CD4-positive, alpha-beta T cell treated with Interleukin-15 for 1 hour (primary cell): Measurements from ENCODE around the gene RNU1-3.
"Not testable (repeated sequence)": the region's sequence is repeated elsewhere in the genome, so short reads cannot be mapped to it uniquely, and the experiment has no call there.

ENCODE experiments used
- DNase-seq: peaks from one replicate; pipeline ENCODE4 v3.0.0-alpha.2; 2020

The RNU1-3 gene

GRCh38 chr1:16651560-16651959, 15.2 kb downstream of the RNU1-3 start:
- DNase-seq, result not testable (repeated sequence)

DNA sequence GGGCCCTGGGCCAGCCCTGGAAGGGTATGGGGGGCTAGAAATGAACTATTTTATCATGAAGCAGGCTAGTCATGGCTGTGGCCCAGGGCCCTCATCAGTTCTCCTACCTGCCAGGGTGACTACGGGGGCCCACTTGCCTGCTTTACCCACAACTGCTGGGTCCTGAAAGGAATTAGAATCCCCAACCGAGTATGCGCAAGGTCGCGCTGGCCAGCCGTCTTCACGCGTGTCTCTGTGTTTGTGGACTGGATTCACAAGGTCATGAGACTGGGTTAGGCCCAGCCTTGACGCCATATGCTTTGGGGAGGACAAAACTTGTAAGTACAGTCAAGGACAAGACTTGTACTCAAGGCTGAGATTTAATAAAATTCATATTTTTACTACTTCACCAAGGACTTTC, 16.8 kb downstream of the RNU1-3 start:
- not testable (repeated sequence) for DNase-seq

DNA sequence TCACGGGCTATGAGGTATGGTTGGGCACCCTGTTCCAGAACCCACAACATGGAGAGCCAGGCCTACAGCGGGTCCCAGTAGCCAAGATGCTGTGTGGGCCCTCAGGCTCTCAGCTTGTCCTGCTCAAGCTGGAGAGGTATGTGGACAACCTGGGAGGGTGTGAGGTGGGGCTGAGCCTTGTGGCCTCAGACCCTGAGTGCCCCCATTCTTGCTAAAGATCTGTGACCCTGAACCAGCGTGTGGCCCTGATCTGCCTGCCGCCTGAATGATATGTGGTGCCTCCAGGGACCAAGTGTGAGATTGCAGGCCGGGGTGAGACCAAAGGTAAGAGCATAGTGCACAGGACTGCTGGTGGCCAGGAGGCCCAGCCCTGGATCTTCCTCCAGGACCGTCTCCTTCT, 17.4 kb downstream of the RNU1-3 start:
- DNase-seq, result not testable (repeated sequence)

- DNase-seq, result not testable (repeated sequence)
These were observed 18.0 kb downstream of the RNU1-3 start for GRCh38 chr1:16648756-16649155.

- DNase-seq, result not testable (repeated sequence)
These were observed 18.5 kb downstream of the RNU1-3 start for GRCh38 chr1:16648250-16648649.

- peak; percentile 19 for DNase-seq
These were observed 19.3 kb downstream of the RNU1-3 start for GRCh38 chr1:16647179-16648176.

GRCh38 chr1:16646716-16647115, 20.0 kb downstream of the RNU1-3 start:
- not testable (repeated sequence) for DNase-seq

DNA sequence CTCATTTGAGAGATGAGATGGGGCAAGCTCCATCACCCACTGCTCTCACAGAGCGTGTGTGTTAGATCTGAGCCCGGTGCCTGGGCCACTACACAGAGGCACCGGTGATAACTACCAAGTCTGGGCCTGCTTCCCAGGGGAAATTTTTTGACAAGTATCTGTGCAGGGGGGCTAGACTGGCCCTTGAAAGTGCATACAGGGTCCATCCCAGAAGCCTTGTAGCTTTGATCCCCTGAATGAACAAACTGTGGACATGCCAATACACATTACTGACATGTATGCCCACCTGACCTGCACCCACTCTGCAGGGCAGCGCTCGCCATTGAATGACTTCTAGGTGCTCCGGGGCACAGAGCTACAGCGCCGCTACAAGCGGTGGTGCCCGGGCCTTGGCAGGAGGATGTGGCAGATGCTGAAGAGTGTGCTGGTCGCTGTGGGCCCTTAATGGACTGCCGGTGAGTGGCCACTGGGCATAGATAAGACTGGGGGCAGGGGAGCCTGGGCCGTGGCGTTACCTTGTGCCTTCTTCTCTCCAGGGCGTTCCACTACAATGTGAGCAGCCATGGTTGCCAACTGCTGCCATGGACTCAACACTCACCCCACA, 20.6 kb downstream of the RNU1-3 start:
- peak; percentile 9 for DNase-seq

GRCh38 chr1:16645271-16646060, 21.3 kb downstream of the RNU1-3 start:
- peak; percentile 17 for DNase-seq

DNA sequence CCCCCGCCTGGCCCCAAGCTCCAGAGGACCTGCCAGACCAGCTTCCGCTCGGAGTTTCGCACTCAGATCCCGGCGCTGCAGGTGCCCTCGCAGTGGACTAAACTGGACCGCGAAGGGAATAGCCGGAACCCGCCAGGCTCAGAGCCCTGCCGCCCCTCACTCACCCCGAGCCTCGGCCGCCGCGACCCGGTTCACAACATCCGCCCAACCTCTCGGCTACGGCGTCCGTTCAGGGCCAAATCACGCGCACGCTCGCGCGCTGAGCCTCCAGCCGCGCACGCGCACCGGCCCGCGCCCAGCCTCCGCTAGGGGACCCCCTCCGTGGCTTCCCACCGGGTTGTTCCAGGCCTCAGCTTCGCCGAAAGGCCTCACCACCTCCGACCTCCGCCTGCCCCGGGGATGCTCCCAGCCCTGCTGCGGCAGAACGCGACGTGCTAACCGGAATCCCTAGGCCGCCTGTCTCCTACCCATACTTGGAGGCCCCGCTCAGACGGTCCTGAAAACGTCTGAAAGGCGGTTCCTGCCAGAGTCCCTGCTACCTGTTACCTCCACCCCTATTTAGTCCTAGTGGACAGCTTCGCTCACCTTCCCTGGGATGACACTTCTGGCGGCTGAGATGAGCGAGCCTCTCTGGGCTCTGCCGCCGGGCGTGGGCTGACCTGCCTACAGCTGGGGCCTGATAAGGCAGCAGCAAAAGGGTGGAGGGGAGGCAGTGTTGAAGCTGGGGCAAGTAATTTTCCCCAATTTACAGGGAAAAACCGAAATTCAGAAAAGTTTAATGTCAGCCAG, 22.1 kb downstream of the RNU1-3 start:
- DNase-seq, result peak; percentile 92

- no peak for DNase-seq
These were observed 22.6 kb downstream of the RNU1-3 start for GRCh38 chr1:16644193-16644481.

DNA sequence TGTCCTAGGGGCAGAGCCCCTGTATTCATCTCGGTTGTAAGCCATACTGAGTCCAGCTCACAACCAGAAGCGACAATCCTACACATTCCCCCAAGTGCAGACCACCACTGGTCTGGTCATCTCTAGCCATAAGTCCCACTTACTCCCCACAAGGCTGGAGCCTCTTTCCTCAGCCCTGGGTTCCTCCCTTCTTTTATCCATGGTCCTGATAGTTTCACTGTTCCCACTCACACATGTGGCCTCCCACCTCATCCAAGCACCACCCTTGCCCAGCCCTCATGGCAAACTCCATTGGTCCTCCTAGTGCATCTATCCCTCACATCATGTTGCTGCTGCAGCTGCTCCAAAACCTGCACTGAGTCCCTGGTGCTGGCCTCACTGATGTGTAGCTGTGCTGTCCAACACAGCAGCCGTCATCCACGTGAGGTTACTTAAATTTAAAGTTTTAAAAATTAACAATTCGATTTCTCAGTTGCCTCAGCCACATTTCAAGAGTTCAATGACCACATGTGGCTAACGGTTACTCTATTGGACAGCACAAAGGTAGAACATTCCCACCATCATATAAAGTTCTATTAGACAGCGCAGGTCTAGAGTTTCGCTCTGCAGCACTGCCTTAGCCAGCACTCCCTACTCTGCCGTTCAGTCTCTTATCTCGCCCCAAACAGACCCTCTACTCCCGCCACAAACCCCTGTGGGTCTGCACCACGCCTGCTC, 23.1 kb downstream of the RNU1-3 start:
- peak; percentile 12 for DNase-seq

- DNase-seq, result peak; percentile 16
These were observed 23.7 kb downstream of the RNU1-3 start for GRCh38 chr1:16643001-16643411.

DNA sequence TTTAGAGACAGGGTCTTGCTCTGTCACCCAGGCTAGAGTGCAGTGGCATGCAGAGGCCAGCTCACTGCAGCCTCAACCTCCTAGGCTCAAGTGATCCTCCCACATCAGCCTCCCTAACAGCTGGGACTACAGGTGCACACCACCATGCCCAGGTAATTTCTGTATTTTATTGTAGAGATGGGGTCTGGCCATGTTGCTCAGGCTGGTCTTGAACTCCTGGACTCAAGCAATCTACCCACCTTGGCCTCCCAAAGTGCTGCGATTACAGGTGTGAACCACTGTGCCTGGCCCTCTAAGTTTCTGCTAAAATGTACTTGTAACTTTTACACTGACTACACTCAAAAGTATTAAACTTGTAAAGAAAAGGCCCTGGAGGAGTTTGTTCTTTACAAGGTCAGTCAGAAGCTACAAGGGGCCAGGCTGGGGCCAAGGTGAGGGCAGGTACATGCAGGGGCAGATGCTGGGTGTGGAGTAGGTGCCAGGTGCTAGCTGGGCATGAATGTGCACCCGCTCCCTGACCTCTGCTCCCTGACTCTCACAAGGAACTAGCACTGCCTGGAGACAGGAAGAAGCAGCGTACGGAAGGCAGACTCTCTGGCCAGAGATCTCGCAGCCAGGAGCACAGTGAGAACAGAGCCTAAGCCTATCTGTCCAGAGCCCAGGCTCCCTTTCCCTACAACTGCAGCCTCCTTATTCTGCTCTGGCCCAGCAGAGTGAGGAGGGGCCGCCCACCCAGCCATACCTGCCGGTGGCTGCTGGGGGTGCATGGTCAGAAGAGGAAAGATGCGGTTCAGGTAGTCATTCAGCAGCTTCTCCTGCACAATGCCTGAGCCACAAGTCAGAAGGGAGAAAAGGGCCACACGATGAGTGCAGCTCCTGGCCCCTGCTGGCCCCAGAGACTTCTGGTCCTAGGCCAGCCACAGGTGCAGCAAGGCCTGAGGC, 24.5 kb downstream of the RNU1-3 start:
- DNase-seq, result peak; percentile 15

- DNase-seq, result not testable (repeated sequence)
These were observed 25.4 kb downstream of the RNU1-3 start for GRCh38 chr1:16641159-16641975.

GRCh38 chr1:16639091-16640031, 27.4 kb downstream of the RNU1-3 start:
- not testable (repeated sequence) for DNase-seq

GRCh38 chr1:16637941-16638778, 28.6 kb downstream of the RNU1-3 start:
- not testable (repeated sequence) for DNase-seq
